ENCODE measurements around the gene MYB.

MYB gene

GRCh38 chr6:135227758-135228157 is 46.6 kb downstream of the MYB start:
- Histone ChIP-seq H3K27ac (ENCODE audit: low read length) (no peak overlapping the region), H3K9ac (ENCODE audit: low read length) (no peak overlapping the region), H3K4me3 (ENCODE audit: low read length) (no peak overlapping the region), H3K36me3 (ENCODE audit: control insufficient read depth, low read depth, low read length) (no peaks in the 10 kb centered on the region), H3K9me3 (ENCODE audit: control insufficient read depth, low read depth, low read length) (no peaks in the 10 kb centered on the region), H3K4me1 (ENCODE audit: control insufficient read depth, low read depth, low read length) (no peaks in the 10 kb centered on the region), H3K27me3 (ENCODE audit: control insufficient read depth, insufficient read depth, low read length) (no peaks in the 10 kb centered on the region)

GRCh38 chr6:135228486-135228885 is 47.4 kb downstream of the MYB start:
- Histone ChIP-seq H3K9me3 (ENCODE audit: control insufficient read depth, low read depth, low read length) (no peaks in the 10 kb centered on the region), H3K4me3 (ENCODE audit: low read length) (no peak overlapping the region), H3K9ac (ENCODE audit: low read length) (no peak overlapping the region), H3K36me3 (ENCODE audit: control insufficient read depth, low read depth, low read length) (no peaks in the 10 kb centered on the region), H3K4me1 (ENCODE audit: control insufficient read depth, low read depth, low read length) (no peaks in the 10 kb centered on the region), H3K27me3 (ENCODE audit: control insufficient read depth, insufficient read depth, low read length) (no peaks in the 10 kb centered on the region), H3K27ac (ENCODE audit: low read length) (no peak overlapping the region)

GRCh38 chr6:135229996-135230395 is 48.9 kb downstream of the MYB start:
- no peaks in the 10 kb centered on the region for H3K4me1 ChIP-seq (ENCODE audit: control insufficient read depth, low read depth, low read length)
- H3K27ac ChIP-seq (ENCODE audit: low read length): no peak overlapping the region
- no peaks in the 10 kb centered on the region for H3K27me3 ChIP-seq (ENCODE audit: control insufficient read depth, insufficient read depth, low read length)
- no peak overlapping the region for H3K9ac ChIP-seq (ENCODE audit: low read length)
- H3K9me3 ChIP-seq (ENCODE audit: control insufficient read depth, low read depth, low read length): no peaks in the 10 kb centered on the region
- no peak overlapping the region for H3K4me3 ChIP-seq (ENCODE audit: low read length)
- H3K36me3 ChIP-seq (ENCODE audit: control insufficient read depth, low read depth, low read length): no peaks in the 10 kb centered on the region

GRCh38 chr6:135230711-135231468 is 49.8 kb downstream of the MYB start:
- Histone ChIP-seq H3K9ac (ENCODE audit: low read length) (no peak overlapping the region), H3K36me3 (ENCODE audit: control insufficient read depth, low read depth, low read length) (no peaks in the 10 kb centered on the region), H3K9me3 (ENCODE audit: control insufficient read depth, low read depth, low read length) (no peaks in the 10 kb centered on the region), H3K4me3 (ENCODE audit: low read length) (no peak overlapping the region), H3K4me1 (ENCODE audit: control insufficient read depth, low read depth, low read length) (no peaks in the 10 kb centered on the region), H3K27ac (ENCODE audit: low read length) (no peak overlapping the region), H3K27me3 (ENCODE audit: control insufficient read depth, insufficient read depth, low read length) (no peaks in the 10 kb centered on the region)

GRCh38 chr6:135231469-135231844 is 50.3 kb downstream of the MYB start:
- Histone ChIP-seq H3K9me3 (ENCODE audit: control insufficient read depth, low read depth, low read length) (no peaks in the 10 kb centered on the region), H3K4me1 (ENCODE audit: control insufficient read depth, low read depth, low read length) (no peaks in the 10 kb centered on the region), H3K27me3 (ENCODE audit: control insufficient read depth, insufficient read depth, low read length) (no peaks in the 10 kb centered on the region), H3K9ac (ENCODE audit: low read length) (no peak overlapping the region), H3K27ac (ENCODE audit: low read length) (no peak overlapping the region), H3K36me3 (ENCODE audit: control insufficient read depth, low read depth, low read length) (no peaks in the 10 kb centered on the region), H3K4me3 (ENCODE audit: low read length) (no peak overlapping the region)

- Histone ChIP-seq H3K9ac (ENCODE audit: low read length) (no peak overlapping the region), H3K27me3 (ENCODE audit: control insufficient read depth, insufficient read depth, low read length) (no peaks in the 10 kb centered on the region), H3K9me3 (ENCODE audit: control insufficient read depth, low read depth, low read length) (no peaks in the 10 kb centered on the region), H3K4me1 (ENCODE audit: control insufficient read depth, low read depth, low read length) (no peaks in the 10 kb centered on the region), H3K4me3 (ENCODE audit: low read length) (no peak overlapping the region), H3K27ac (ENCODE audit: low read length) (no peak overlapping the region), H3K36me3 (ENCODE audit: control insufficient read depth, low read depth, low read length) (no peaks in the 10 kb centered on the region)
These were observed 52.8 kb downstream of the MYB start for GRCh38 chr6:135233686-135234491.

GRCh38 chr6:135234492-135234780 is 53.3 kb downstream of the MYB start:
- H3K36me3 ChIP-seq (ENCODE audit: control insufficient read depth, low read depth, low read length): no peaks in the 10 kb centered on the region
- no peak overlapping the region for H3K9ac ChIP-seq (ENCODE audit: low read length)
- H3K27ac ChIP-seq (ENCODE audit: low read length): no peak overlapping the region
- H3K4me1 ChIP-seq (ENCODE audit: control insufficient read depth, low read depth, low read length): no peaks in the 10 kb centered on the region
- no peaks in the 10 kb centered on the region for H3K9me3 ChIP-seq (ENCODE audit: control insufficient read depth, low read depth, low read length)
- H3K27me3 ChIP-seq (ENCODE audit: control insufficient read depth, insufficient read depth, low read length): no peaks in the 10 kb centered on the region
- no peak overlapping the region for H3K4me3 ChIP-seq (ENCODE audit: low read length)

GRCh38 chr6:135235716-135236115 is 54.6 kb downstream of the MYB start:
- Histone ChIP-seq H3K27me3 (ENCODE audit: control insufficient read depth, insufficient read depth, low read length) (no peaks in the 10 kb centered on the region), H3K9me3 (ENCODE audit: control insufficient read depth, low read depth, low read length) (no peaks in the 10 kb centered on the region), H3K4me3 (ENCODE audit: low read length) (no peak overlapping the region), H3K36me3 (ENCODE audit: control insufficient read depth, low read depth, low read length) (no peaks in the 10 kb centered on the region), H3K9ac (ENCODE audit: low read length) (no peak overlapping the region), H3K4me1 (ENCODE audit: control insufficient read depth, low read depth, low read length) (no peaks in the 10 kb centered on the region), H3K27ac (ENCODE audit: low read length) (no peak overlapping the region)

GRCh38 chr6:135236319-135236718 is 55.2 kb downstream of the MYB start:
- Histone ChIP-seq H3K9ac (ENCODE audit: low read length) (no peak overlapping the region), H3K9me3 (ENCODE audit: control insufficient read depth, low read depth, low read length) (no peaks in the 10 kb centered on the region), H3K4me1 (ENCODE audit: control insufficient read depth, low read depth, low read length) (no peaks in the 10 kb centered on the region), H3K36me3 (ENCODE audit: control insufficient read depth, low read depth, low read length) (no peaks in the 10 kb centered on the region), H3K27ac (ENCODE audit: low read length) (no peak overlapping the region), H3K4me3 (ENCODE audit: low read length) (no peak overlapping the region), H3K27me3 (ENCODE audit: control insufficient read depth, insufficient read depth, low read length) (no peaks in the 10 kb centered on the region)

- Histone ChIP-seq H3K36me3 (ENCODE audit: control insufficient read depth, low read depth, low read length) (no peaks in the 10 kb centered on the region), H3K27me3 (ENCODE audit: control insufficient read depth, insufficient read depth, low read length) (no peaks in the 10 kb centered on the region), H3K9me3 (ENCODE audit: control insufficient read depth, low read depth, low read length) (no peaks in the 10 kb centered on the region), H3K4me1 (ENCODE audit: control insufficient read depth, low read depth, low read length) (no peaks in the 10 kb centered on the region), H3K4me3 (ENCODE audit: low read length) (no peak overlapping the region), H3K27ac (ENCODE audit: low read length) (no peak overlapping the region), H3K9ac (ENCODE audit: low read length) (no peak overlapping the region)
These were observed 55.6 kb downstream of the MYB start for GRCh38 chr6:135236732-135237131.

- no peak overlapping the region for H3K4me3 ChIP-seq (ENCODE audit: low read length)
- no peaks in the 10 kb centered on the region for H3K36me3 ChIP-seq (ENCODE audit: control insufficient read depth, low read depth, low read length)
- no peak overlapping the region for H3K9ac ChIP-seq (ENCODE audit: low read length)
- no peaks in the 10 kb centered on the region for H3K9me3 ChIP-seq (ENCODE audit: control insufficient read depth, low read depth, low read length)
- no peaks in the 10 kb centered on the region for H3K27me3 ChIP-seq (ENCODE audit: control insufficient read depth, insufficient read depth, low read length)
- H3K27ac ChIP-seq (ENCODE audit: low read length): no peak overlapping the region
- no peaks in the 10 kb centered on the region for H3K4me1 ChIP-seq (ENCODE audit: control insufficient read depth, low read depth, low read length)
These were observed 59.6 kb downstream of the MYB start for GRCh38 chr6:135240711-135241110.

Data from iPS-18a (cell line).